Body of pancreas (tissue), 4 donors: ENCODE data around the gene NUDT7.

Source experiments
- CTCF ChIP-seq, 7 experiments: fragments of 450-650 bp in 4 of 7; fragments of 200-600 bp in 3 of 7; sonication (generic) in 3 of 7; IDR thresholded peaks; one replicate each; pipeline ENCODE4 v1.5.1; 2016 to 2019; ENCODE audit warnings: antibody characterized with exemption in 7 of 7
- POLR2A ChIP-seq, 3 donors: fragments of 450-650 bp; IDR thresholded peaks; one replicate each; pipeline ENCODE4 v1.6.1; 2016; ENCODE audit warnings: antibody characterized with exemption in 3 of 3, mild to moderate bottlenecking in 2 of 3

- TF ChIP-seq CTCF (IDR thresholded peaks at IDR 0.05), result peak; percentile 68 to 96 (median 93)
- TF ChIP-seq POLR2A (IDR thresholded peaks at IDR 0.05), result no peak
These were observed 46.6 kb upstream of the NUDT7 start for GRCh38 chr16:77675464-77676324.
